Ramos (cell line): ENCODE measurements around the gene SLC6A1.

Experiments
- in situ Hi-C: fragments of 300-500 bp; cut with MboI; formaldehyde crosslinking; loops from one replicate; pipeline ENCODE4 v1.14.3; 2022; ENCODE audit warnings: low sequenced_read_pairs; ENCODE audit not compliant: unreplicated experiment

SLC6A1 gene

GRCh38 chr3:10988991-10989484, 3.5 kb upstream of the SLC6A1 start:
- in situ Hi-C loops = no loop called here

DNA sequence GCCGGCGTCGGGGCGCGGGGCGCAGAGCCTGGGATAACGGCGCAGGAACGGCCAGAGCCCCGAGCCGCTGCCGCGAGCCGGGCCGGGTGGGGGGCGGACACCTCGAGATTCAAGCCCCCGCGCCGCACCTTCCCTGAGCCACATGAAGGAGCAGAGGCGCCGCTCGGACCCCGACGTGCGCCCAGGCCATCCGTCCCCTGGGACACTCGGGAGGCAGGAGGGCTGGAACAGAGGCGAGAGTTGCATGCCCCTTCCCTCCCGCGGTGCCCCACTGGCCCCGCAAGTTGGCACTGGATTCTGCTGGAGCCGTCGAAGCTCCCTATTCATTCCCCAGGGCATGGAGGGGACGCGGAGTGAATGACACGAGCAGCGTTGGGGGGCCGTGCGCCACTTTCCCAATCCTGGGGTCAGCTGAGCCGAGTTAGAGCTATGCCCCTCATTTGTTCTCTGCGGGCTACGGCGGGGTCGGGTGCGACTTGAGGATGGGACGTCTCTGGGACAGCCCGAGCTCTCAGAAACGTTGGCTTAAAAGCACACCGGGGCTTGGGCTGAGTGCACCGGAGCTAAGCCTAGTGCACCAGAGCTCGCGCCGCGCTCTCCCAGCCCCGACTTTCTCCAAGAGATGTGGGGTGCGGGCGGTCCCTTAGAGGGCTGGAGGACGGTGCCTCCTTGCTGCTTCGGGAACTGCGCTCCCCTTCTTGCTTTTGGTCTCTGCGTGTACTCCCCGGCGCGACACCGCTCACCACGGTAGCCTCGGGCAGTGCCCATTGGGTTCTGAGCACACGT, 588 bp downstream of the SLC6A1 start:
- in situ Hi-C loops = no loop called here

- in situ Hi-C loops = no loop called here
Observed at GRCh38 chr3:10993729-10994065, 1.1 kb downstream of the SLC6A1 start.

GRCh38 chr3:10994306-10994705, 1.8 kb downstream of the SLC6A1 start:
- in situ Hi-C loops = no loop called here

- in situ Hi-C loops = no loop called here
Observed at GRCh38 chr3:10995871-10996270, 3.3 kb downstream of the SLC6A1 start.

GRCh38 chr3:10996345-10997013, 3.9 kb downstream of the SLC6A1 start:
- in situ Hi-C loops = no loop called here

DNA sequence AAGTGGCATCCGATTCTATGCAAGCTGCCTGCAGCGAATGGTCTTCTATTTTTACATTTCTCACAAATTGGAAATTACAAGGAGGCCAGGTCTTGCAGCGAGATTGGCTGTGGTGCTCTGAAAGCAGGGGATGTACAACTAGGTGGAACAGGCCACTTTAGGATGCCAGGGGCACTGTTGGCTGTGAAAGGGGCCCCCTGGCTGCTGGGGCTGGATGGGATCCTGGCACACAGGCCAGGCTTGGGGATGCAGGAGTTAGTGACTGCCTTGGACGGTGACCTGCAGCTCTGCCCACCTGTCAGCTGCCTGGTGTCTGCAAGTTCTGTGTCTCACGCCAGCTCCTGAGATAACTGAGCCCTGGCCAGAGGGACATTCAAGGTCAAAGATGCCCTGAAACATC, 4.6 kb downstream of the SLC6A1 start:
- in situ Hi-C loops = no loop called here

- in situ Hi-C loops = no loop called here
Observed at GRCh38 chr3:10998542-10998941, 6.0 kb downstream of the SLC6A1 start.

GRCh38 chr3:10999221-11000107, 6.9 kb downstream of the SLC6A1 start:
- in situ Hi-C loops = no loop called here

GRCh38 chr3:11000528-11000927, 8.0 kb downstream of the SLC6A1 start:
- in situ Hi-C loops = no loop called here

DNA sequence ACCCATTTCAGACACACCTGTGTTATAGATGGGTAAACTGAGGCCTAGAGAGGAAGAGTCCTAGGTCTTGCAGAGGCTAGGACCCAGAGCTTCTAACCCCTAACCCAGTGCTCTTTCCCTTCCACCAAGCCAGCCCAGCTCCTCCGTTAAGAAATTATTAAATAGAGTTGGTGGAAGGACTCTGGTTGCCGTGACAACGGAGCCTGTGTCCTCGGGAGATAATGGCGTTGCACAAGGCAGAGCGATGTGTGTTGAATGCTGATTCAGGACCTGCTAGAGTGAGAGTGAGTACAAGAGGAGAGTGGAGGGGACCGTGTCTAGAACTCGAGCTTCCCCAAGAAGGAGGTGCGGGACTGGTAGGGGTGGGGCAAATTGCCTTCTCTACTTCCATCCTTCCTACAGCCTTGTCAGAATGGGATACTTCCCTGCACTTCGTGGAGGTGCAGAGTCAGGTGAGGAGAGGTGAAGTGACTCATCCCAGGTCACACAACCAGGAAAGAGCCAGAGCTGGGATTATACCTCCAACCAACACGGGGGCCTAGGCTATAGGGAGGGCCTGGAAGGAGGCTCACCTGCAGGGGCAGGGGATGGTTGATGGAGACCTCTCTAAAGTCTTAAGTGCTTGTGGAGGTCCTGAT, 8.6 kb downstream of the SLC6A1 start:
- in situ Hi-C loops = no loop called here

- in situ Hi-C loops = no loop called here
Observed at GRCh38 chr3:11001658-11002021, 9.1 kb downstream of the SLC6A1 start.

DNA sequence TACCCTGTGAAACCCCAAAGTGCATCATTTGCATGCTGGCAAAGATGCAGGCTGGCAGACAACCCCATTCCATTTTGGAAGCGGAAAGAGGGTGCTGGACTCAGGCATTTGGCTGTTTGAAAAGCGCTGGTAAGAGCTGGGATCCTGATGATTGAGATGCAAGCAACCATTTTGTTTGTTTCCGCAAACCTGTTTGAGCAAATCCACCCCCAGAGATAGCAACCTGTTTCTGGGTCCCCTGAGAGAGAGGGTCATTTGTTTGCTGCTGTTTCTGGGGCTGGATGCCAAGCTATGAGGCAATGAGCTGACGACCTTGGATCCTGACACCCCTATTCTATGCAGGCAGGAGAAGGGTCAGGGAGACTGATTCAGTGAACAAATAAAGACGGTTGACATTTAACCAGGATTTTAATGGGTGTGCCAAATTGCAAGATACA, 9.8 kb downstream of the SLC6A1 start:
- in situ Hi-C loops = no loop called here

- in situ Hi-C loops = no loop called here
Observed at GRCh38 chr3:11004563-11004962, 12.0 kb downstream of the SLC6A1 start.

- in situ Hi-C loops = no loop called here
Observed at GRCh38 chr3:11005686-11006256, 13.2 kb downstream of the SLC6A1 start.

- in situ Hi-C loops = no loop called here
Observed at GRCh38 chr3:11006986-11007933, 14.7 kb downstream of the SLC6A1 start.

DNA sequence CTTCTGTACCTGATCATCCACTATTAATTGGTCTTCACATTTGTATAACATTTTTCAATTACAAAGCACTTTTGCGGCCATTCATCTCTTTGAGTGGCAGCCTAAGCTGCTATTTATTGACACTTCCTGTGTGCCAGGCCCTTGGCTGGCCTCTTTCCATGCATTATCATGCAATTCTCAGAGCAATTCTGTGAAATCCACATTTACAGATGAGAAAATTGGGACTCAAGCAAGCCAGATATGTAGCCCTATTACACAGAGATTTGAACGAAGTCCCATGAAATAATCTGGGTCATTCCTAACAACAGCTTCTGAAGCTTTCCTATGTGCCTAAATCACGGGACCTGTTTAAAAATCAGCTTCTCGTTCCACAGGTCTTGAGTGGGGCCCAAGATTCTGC, 17.4 kb downstream of the SLC6A1 start:
- in situ Hi-C loops = no loop called here

GRCh38 chr3:11010426-11011165, 18.0 kb downstream of the SLC6A1 start:
- in situ Hi-C loops = no loop called here
